ENCODE results near the gene SERPINB1. TPM values are rescaled to one million over a fixed set of nuclear protein-coding genes. Genes with fewer than 3 reads are reported as not detected.

Gene SERPINB1
- total and polyA plus RNA-seq, 12 donors: 33.4 to 159 (median 60.7) TPM

DNA sequence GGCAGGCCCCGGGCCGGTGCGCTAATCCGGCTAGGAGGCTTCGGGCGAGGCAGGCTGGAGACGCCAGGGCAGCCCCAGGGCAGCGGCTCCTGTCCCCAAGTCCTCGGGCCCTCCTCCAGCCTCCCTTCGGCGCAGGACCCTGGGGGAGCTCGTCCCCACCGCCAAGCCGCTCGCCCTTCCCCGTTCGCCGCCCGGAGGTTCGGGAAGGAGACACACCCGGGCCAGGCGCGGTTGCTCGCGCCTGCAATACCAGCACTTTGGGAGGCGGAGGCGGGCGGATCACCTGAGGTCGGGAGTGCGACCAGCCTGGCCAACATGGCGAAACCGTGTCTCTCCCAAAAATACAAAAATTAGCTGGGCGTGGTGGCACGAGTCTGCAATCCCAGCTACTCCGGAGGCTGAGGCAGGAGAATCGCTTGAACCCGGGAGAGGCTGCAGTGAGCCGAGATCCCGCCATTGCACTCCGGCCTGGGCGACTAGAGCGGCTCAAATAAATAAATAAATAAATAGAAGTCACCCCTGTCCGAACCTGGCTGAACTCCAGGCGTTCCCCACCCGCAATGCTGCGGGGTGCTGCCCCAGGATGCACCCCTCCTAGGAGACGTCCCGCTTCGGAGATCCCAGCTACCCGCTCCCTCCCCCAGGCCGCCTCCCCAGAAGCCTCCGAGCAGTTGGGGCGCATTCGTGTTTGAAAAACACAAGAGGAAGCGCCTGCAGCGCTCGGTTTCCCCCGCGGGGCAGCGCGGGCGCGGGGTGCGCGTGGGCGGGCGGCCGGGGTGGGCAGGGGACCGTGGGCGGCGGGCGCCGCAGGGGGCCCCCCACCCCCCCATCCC lies 33.9 kb upstream of the SERPINB1 start:
- peak in 1 of 2 donors; percentile 43 for TF ChIP-seq POLR2A (IDR thresholded peaks at IDR 0.05)
- TF ChIP-seq, protein P1, sequence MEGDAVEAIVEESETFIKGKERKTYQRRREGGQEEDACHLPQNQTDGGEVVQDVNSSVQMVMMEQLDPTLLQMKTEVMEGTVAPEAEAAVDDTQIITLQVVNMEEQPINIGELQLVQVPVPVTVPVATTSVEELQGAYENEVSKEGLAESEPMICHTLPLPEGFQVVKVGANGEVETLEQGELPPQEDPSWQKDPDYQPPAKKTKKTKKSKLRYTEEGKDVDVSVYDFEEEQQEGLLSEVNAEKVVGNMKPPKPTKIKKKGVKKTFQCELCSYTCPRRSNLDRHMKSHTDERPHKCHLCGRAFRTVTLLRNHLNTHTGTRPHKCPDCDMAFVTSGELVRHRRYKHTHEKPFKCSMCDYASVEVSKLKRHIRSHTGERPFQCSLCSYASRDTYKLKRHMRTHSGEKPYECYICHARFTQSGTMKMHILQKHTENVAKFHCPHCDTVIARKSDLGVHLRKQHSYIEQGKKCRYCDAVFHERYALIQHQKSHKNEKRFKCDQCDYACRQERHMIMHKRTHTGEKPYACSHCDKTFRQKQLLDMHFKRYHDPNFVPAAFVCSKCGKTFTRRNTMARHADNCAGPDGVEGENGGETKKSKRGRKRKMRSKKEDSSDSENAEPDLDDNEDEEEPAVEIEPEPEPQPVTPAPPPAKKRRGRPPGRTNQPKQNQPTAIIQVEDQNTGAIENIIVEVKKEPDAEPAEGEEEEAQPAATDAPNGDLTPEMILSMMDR (IDR thresholded peaks at IDR 0.05): peak in 2 of 6 experiments; percentile 17 to 35
- H3K27ac ChIP-seq: peak overlapping the region in 4 of 5 donors; percentile 85 to 93 (median 89)
- no peaks in the 10 kb centered on the region for H3K9me3 ChIP-seq (replicated peaks in 1 of 3)
- DNase-seq: peak; percentile 39 to 62 (median 52)
- WGBS, 4 donors: 2 to 11% (median 8%) methylated on average over 10 to 73 of the region's 73 CpGs
- intact Hi-C loops (cut with DNase I): no loop called here
- no peaks in the 10 kb centered on the region for H3K36me3 ChIP-seq (replicated peaks in 1 of 2)
- H3K4me3 ChIP-seq: peak overlapping the region in 2 of 4 donors; percentile 49 to 71
- no peaks in the 10 kb centered on the region for H3K27me3 ChIP-seq
- peaks cover 10 to 17% of the 10 kb centered on the region in 2 donors for H3K4me1 ChIP-seq (replicated peaks in 1 of 2)

DNA sequence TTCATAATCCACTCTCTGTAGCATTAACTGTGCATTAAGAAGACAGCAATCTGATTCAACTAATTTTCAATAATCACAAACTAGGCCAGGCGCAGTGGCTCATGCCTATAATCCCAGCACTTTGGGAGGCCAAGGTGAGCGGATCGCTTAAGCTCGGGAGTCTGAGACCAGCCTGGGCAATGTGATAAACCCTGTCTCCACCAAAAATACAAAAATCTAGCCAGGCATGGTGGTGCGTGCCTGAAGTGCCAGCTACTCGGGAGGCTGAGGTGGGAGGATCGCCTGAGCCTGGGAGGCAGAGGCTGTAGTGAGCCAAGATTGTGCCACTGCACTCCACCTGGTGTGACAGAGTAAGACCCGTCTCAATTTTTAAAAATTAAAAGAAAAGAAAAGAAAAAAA lies 32.0 kb upstream of the SERPINB1 start:
- intact Hi-C loops (cut with DNase I): no loop called here
- no peak for DNase-seq
- 97 to 99% (median 98%) methylated on average over 8 of the region's 8 CpGs for WGBS, 4 donors
- Histone ChIP-seq H3K9me3 (replicated peaks in 1 of 3) (no peaks in the 10 kb centered on the region), H3K4me3 (no peak overlapping the region), H3K27ac (no peak overlapping the region), H3K4me1 (replicated peaks in 1 of 2) (peaks cover 10 to 17% of the 10 kb centered on the region in 2 donors), H3K36me3 (replicated peaks in 1 of 2) (no peaks in the 10 kb centered on the region), H3K27me3 (no peaks in the 10 kb centered on the region)
- no peak for TF ChIP-seq POLR2A (IDR thresholded peaks at IDR 0.05)
- TF ChIP-seq, protein P1 (IDR thresholded peaks at IDR 0.05): no peak

DNA sequence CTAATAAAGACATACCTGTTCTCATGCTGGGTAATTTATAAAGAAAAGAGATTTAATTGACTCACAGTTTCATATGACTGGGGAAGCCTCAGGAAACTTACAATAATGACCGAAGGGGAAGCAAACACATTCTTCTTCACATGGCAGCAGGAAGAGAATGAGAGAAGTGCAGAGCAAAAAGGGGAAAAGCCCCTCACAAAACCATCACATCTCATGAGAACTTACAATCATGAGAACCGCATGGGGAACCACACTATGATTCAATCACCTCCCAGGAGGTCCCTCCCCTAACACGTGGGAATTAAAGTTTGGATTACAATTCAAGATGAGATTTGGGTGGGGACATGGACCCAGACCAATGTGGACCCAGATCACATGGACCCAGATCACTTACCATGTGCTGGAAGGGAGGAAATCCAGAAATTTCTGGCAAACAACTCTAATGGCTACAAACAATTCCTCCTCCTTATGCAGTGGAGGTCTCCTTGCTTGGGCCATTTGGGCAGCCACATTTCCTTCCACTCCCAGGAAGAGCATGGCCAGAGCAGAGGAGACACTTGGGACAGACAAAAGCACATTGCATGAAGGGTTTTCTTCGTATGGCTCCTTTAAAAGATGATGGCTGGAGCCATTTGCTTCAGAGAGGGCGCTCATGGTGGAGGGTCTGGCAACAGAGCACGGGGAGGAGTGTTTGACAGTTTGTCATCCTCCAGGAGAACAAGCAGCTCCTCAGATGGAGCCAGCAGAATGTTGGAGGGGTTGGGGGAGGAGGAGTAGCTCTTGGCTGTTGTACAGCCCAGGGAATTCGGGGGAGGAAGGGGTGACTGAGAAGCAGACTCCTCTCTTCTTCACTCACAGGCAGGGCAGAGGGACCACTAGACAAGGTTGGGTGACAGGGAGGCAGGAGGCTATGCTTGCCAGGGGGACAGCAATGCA lies 31.0 kb upstream of the SERPINB1 start:
- Histone ChIP-seq H3K27me3 (no peaks in the 10 kb centered on the region), H3K4me1 (replicated peaks in 1 of 2) (peaks cover 10 to 15% of the 10 kb centered on the region in 2 donors), H3K9me3 (replicated peaks in 1 of 3) (no peaks in the 10 kb centered on the region), H3K36me3 (replicated peaks in 1 of 2) (no peaks in the 10 kb centered on the region), H3K4me3 (no peak overlapping the region), H3K27ac (no peak overlapping the region)
- intact Hi-C loops (cut with DNase I): no loop called here
- TF ChIP-seq POLR2A (IDR thresholded peaks at IDR 0.05): no peak
- TF ChIP-seq, protein P1 (IDR thresholded peaks at IDR 0.05): no peak
- DNase-seq: no peak
- WGBS, 4 donors: 80 to 86% (median 83%) methylated on average over 7 of the region's 7 CpGs

DNA sequence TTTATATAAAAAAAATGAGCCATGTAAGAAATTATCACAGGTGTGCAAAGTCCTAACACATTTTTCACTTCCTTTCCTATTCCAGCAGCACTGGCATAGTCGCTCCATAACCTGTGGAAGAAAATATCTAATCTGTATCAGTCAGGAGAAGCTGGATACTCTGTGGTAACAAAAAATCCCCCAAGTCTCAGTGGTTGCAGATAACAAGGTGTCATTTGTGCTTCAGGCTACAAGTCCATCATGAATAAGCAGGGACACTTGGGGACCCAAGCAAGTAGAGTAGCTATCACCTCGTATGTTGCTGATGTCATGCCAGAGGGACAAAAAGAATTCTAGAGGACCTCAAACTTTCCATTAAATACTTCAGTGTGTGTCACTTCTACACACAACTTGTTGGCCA lies 30.3 kb upstream of the SERPINB1 start:
- H3K4me1 ChIP-seq (replicated peaks in 1 of 2): peaks cover 5 to 8% of the 10 kb centered on the region in 2 donors

More for the DNA sequence above, 30.3 kb upstream of the SERPINB1 start:
- no peak for DNase-seq
- H3K27ac ChIP-seq: no peak overlapping the region
- no peak overlapping the region for H3K4me3 ChIP-seq
- WGBS, 4 donors: 80 to 94% (median 85%) methylated on average over 2 of the region's 2 CpGs
- no peaks in the 10 kb centered on the region for H3K9me3 ChIP-seq (replicated peaks in 1 of 3)
- intact Hi-C loops (cut with DNase I): no loop called here
- no peaks in the 10 kb centered on the region for H3K36me3 ChIP-seq (replicated peaks in 1 of 2)
- no peak for TF ChIP-seq POLR2A (IDR thresholded peaks at IDR 0.05)
- TF ChIP-seq, protein P1 (IDR thresholded peaks at IDR 0.05): no peak
- H3K27me3 ChIP-seq: no peaks in the 10 kb centered on the region

All from adrenal gland (tissue), 12 donors.